Measurements from ENCODE around the gene DUSP14. TPM values are rescaled to one million over a fixed set of nuclear protein-coding genes. Genes with fewer than 3 reads are reported as not detected.

The DUSP14 gene
- total and polyA plus RNA-seq, 2 of the 8 experiments (the other 6 are each of a cell fraction or from before 2014, with no cell fraction given): 22.1 to 37.9 TPM

GRCh38 chr17:37512442-37513068 is 22.9 kb downstream of the DUSP14 start:
- Histone ChIP-seq H3K23me2 (ENCODE audit: low read depth, low read length) (no peaks in the 10 kb centered on the region), H3K9ac (replicated peaks in 1 of 4; ENCODE audit: extremely low read depth in 1 of 4, low read depth in 3 of 4, low read length in 3 of 4) (no peak overlapping the region)
- POLR2A ChIA-PET (ENCODE audit: partially characterized antibody): interaction anchor here (0.7 to 1.3 kb wide), 3 partner anchors 23 to 1657 kb away, joined by 3 to 4 read pairs (median 3); partner anchors contain the start of genes DUSP14 and SYNRG
- TF ChIP-seq CBX5 (IDR thresholded peaks at IDR 0.05; ENCODE audit: low read depth, low read length): no peak
- TF ChIP-seq CHD1 (IDR thresholded peaks at IDR 0.05; ENCODE audit: low read depth, low read length): no peak
- no peak for TF ChIP-seq RBBP5 (IDR thresholded peaks at IDR 0.05; ENCODE audit: borderline replicate concordance, low read depth, low read length)
- no peak for TF ChIP-seq CBX8 (IDR thresholded peaks at IDR 0.05; ENCODE audit: borderline replicate concordance, low read depth, low read length)
- no peak for TF ChIP-seq TAF1 (IDR thresholded peaks at IDR 0.05; ENCODE audit: low read depth, low read length)
- TF ChIP-seq NANOG (IDR thresholded peaks at IDR 0.05; ENCODE audit: insufficient read depth, low read depth, low read length, poor library complexity, severe bottlenecking): no peak
- TF ChIP-seq RXRA (IDR thresholded peaks at IDR 0.05; ENCODE audit: insufficient read depth, low read depth, low read length): no peak
- TF ChIP-seq ZNF274 (IDR thresholded peaks at IDR 0.05; ENCODE audit: borderline replicate concordance, extremely low read depth, low read length): no peak
- no peak for TF ChIP-seq BCL11A (IDR thresholded peaks at IDR 0.05; ENCODE audit: low read depth in 2 of 2, low read length in 2 of 2)
- no peak for TF ChIP-seq CTBP2 (IDR thresholded peaks at IDR 0.05; ENCODE audit: borderline replicate concordance, insufficient read depth, insufficient read length, low read length)
- TF ChIP-seq YY1 (IDR thresholded peaks at IDR 0.05; ENCODE audit: low read depth, low read length): no peak
- TF ChIP-seq, protein P1, sequence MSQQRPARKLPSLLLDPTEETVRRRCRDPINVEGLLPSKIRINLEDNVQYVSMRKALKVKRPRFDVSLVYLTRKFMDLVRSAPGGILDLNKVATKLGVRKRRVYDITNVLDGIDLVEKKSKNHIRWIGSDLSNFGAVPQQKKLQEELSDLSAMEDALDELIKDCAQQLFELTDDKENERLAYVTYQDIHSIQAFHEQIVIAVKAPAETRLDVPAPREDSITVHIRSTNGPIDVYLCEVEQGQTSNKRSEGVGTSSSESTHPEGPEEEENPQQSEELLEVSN (IDR thresholded peaks at IDR 0.05): no peak

More at GRCh38 chr17:37512442-37513068, 22.9 kb downstream of the DUSP14 start:
- Histone ChIP-seq H3K56ac (replicated peaks; ENCODE audit: insufficient read length, low read depth, low read length) (no peak overlapping the region), H3K14ac (ENCODE audit: insufficient read length) (no peak overlapping the region), H3K79me1 (ENCODE audit: low read depth, low read length) (peaks cover 8% of the 10 kb centered on the region), H2BK120ac (replicated peaks; ENCODE audit: low read depth, low read length) (no peak overlapping the region), H4K5ac (ENCODE audit: insufficient read length, low read depth, low read length) (no peak overlapping the region), H2BK15ac (ENCODE audit: low read length) (no peak overlapping the region), H3K4ac (replicated peaks; ENCODE audit: insufficient read length, low read depth, low read length) (no peak overlapping the region), H3K4me2 (ENCODE audit: insufficient read depth in 1 of 2, low read depth in 2 of 2, low read length in 2 of 2) (no peak overlapping the region), H3K23ac (ENCODE audit: insufficient read length) (no peak overlapping the region), H2BK20ac (ENCODE audit: low read length) (no peak overlapping the region), H3K9me3 (ENCODE audit: insufficient read depth in 2 of 2, low read depth in 1 of 2, low read length in 1 of 2) (no peaks in the 10 kb centered on the region), H4K8ac (ENCODE audit: extremely low read depth, insufficient read depth, low read length) (no peak overlapping the region; the same call in 1 of the 2 replicates), H3K36me3 (ENCODE audit: control insufficient read depth in 2 of 4, insufficient read depth in 4 of 4, low read length in 3 of 4) (peaks cover 0 to 25% (median 4%) of the 10 kb centered on the region in 4 experiments; a peak in 5 of 8 replicates), H3K18ac (ENCODE audit: extremely low read depth, low read length) (no peak overlapping the region), H2BK5ac (ENCODE audit: low read depth, low read length) (0 out of 2 replicates have a peak overlapping the region, but pooled peaks have one; percentile 20), H2AK5ac (ENCODE audit: low read depth, low read length) (no peak overlapping the region), H3K27ac (ENCODE audit: low read depth, low read length) (no peak overlapping the region), H3K4me1 (replicated peaks in 1 of 4; ENCODE audit: control insufficient read depth in 3 of 4, insufficient read depth in 4 of 4, low read length in 3 of 4) (peaks cover 0 to 2% (median 0%) of the 10 kb centered on the region in 4 experiments; a peak in 1 of 7 replicates), H2AFZ (ENCODE audit: low read length) (no peak overlapping the region), H3K79me2 (ENCODE audit: control insufficient read depth in 1 of 2, insufficient read depth in 2 of 2, low read length in 2 of 2) (peaks cover 0 to 7% of the 10 kb centered on the region in 2 experiments; a peak in 2 of 4 replicates), H4K20me1 (replicated peaks in 1 of 2; ENCODE audit: control insufficient read depth in 1 of 2, insufficient read depth in 2 of 2, low read length in 2 of 2) (peaks cover 1 to 3% of the 10 kb centered on the region in 2 experiments), H3K27me3 (replicated peaks in 1 of 4; ENCODE audit: control insufficient read depth in 3 of 4, extremely low read depth in 1 of 4, insufficient read depth in 3 of 4, low read length in 3 of 4) (no peaks in the 10 kb centered on the region), H2BK12ac (ENCODE audit: low read depth, low read length) (no peak overlapping the region), H4K91ac (replicated peaks; ENCODE audit: insufficient read length, low read length) (no peak overlapping the region), H3K4me3 (ENCODE audit: extremely low read depth in 1 of 4, insufficient read depth in 2 of 4, low read depth in 3 of 4, low read length in 4 of 4) (no peak overlapping the region)
- CTCF ChIA-PET (ENCODE audit: partially characterized antibody): interaction anchor here (0.8 to 1.4 kb wide), 5 partner anchors 10 to 139 kb away, joined by 3 to 4 read pairs (median 3); no protein-coding TSS in a partner anchor
- WGBS, 2 experiments (ENCODE audit: extremely low coverage in 1 of 2, insufficient coverage in 1 of 2, insufficient read length in 1 of 2, insufficient replicate concordance in 2 of 2, low coverage in 1 of 2, low lambda C conversion rate in 2 of 2, missing lambda C conversion rate in 1 of 2): 92% methylated on average over 24 of the region's 24 CpGs; no CpG with 5 or more reads in 1 of the 2 experiments
- no peak for FAIRE-seq
- no peak for DNase-seq (ENCODE audit: low read depth in 1 of 2, low spot score in 2 of 2)
